Gastrocnemius medialis (tissue), 4 donors: ENCODE measurements around the gene SPTBN4.
"Not testable (repeated sequence)": the region's sequence is repeated elsewhere in the genome, so short reads cannot be mapped to it uniquely, and the experiment has no call there.

Source experiments
- CTCF ChIP-seq, 5 experiments: fragments of 450-650 bp in 3 of 5; fragments of 200-600 bp in 2 of 5; sonication (generic) in 2 of 5; IDR thresholded peaks in 4 of 5; conservative IDR thresholded peaks in 1 of 5; 1 replicate in 4 of 5; 2 replicates in 1 of 5; pipeline ENCODE4 v1.5.1; 2016 to 2019; ENCODE audit warnings: antibody characterized with exemption in 5 of 5, mild to moderate bottlenecking in 3 of 5, moderate library complexity in 3 of 5
- POLR2A ChIP-seq, 2 donors: fragments of 450-650 bp; IDR thresholded peaks; one replicate each; pipeline ENCODE4 v1.6.1; 2017; ENCODE audit warnings: antibody characterized with exemption in 2 of 2, mild to moderate bottlenecking in 2 of 2, moderate library complexity in 2 of 2

DNA sequence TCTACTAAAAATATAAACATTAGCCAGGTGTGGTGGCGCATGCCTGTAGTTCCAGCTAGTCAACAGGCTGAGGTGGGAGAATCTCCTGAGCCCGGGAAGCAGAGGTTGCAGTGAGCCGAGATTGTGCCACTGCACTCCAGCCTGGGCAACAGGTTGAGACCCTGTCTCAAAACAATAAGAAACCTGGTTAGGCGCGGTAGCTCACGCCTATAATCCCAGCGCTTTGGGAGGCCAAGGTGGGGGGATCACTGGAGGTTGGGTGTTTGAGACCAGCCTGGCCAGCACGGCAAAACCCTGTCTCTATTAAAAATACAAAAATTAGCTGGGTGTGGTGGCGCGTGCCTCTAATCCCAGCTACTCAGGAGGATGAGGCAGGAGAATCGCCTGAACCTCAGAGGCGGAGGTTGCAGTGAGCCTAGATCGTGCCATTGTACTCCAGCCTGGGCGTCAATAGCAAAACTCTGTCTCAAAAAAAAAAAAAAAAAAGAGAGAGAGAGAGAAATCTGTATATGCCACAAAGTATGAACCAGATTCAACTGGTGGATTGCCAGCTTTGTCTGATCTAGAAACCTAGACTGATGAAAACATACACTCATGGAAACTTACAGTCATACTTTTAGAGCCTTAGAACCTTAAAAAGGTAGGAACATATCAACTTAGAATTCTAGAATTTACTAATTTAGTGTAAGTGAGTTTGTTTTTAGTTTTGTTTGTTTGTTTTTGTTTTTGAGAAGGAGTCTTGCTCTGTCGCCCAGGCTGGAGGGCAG lies 9.3 kb downstream of the SPTBN4 start:
- not testable (repeated sequence) for TF ChIP-seq CTCF (IDR thresholded peaks at IDR 0.05 in 4 of 5, conservative IDR thresholded peaks at IDR 0.05 in 1 of 5); POLR2A (IDR thresholded peaks at IDR 0.05)
